MCF 10A (cell line): ENCODE measurements around the gene WDR48. TPM values are rescaled to one million over a fixed set of nuclear protein-coding genes. Genes with fewer than 3 reads are reported as not detected.

Source experiments
- BruUV-seq: library from RNA; stranded (reverse); fragments of 400-500 nt; replicated peaks from 2 replicates; lab custom pipeline; 2021; lab: Mats Ljungman, UMichigan
- CTCF ChIA-PET: fragments of 300-600 bp; sonication (Branson Sonifier 250); formaldehyde crosslinking; extraction: SDS; loops from one replicate; lab custom pipeline; 2021; ENCODE audit warnings: antibody characterized with exemption, inconsistent platforms; lab: Yijun Ruan, JAX
- POLR2A ChIA-PET: fragments of 300-600, 350-650 bp; sonication (Branson Sonifier 250); formaldehyde crosslinking; extraction: SDS; loops from one replicate; lab custom pipeline; 2020; ENCODE audit warnings: antibody characterized with exemption, inconsistent platforms; lab: Yijun Ruan, JAX
- DNase-seq: peaks from one replicate; pipeline ENCODE4 v3.0.0-alpha.2; 2018; ENCODE audit not compliant: unreplicated experiment
- H3K27ac Mint-ChIP-seq: one replicate; pipeline ENCODE4 v1.8.0; 2022; ENCODE audit warnings: mild to moderate bottlenecking, low read depth, mixed read lengths; ENCODE audit not compliant: unreplicated experiment
- H3K27me3 Mint-ChIP-seq: one replicate; pipeline ENCODE4 v1.8.0; 2022; ENCODE audit warnings: mixed read lengths; ENCODE audit not compliant: insufficient read depth, unreplicated experiment
- H3K36me3 Mint-ChIP-seq: one replicate; pipeline ENCODE4 v1.8.0; 2022; ENCODE audit warnings: mild to moderate bottlenecking, moderate library complexity, mixed read lengths; ENCODE audit not compliant: insufficient read depth, unreplicated experiment
- H3K4me1 Mint-ChIP-seq: one replicate; pipeline ENCODE4 v1.8.0; 2022; ENCODE audit warnings: mixed read lengths; ENCODE audit not compliant: insufficient read depth, unreplicated experiment
- H3K4me3 Mint-ChIP-seq: one replicate; pipeline ENCODE4 v1.8.0; 2022; ENCODE audit warnings: mild to moderate bottlenecking, moderate library complexity, mixed read lengths; ENCODE audit not compliant: unreplicated experiment
- H3K9me3 Mint-ChIP-seq: one replicate; pipeline ENCODE4 v1.8.0; 2022; ENCODE audit warnings: mixed read lengths; ENCODE audit not compliant: unreplicated experiment
- intact Hi-C: fragments of 100-400 bp; cut with micrococcal nuclease; formaldehyde crosslinking; loops from 2 replicates; pipeline ENCODE4 v1.14.1; 2022
- total RNA-seq: library from RNA; stranded (reverse); gene quantifications from 2 replicates; pipeline ENCODE4 v1.2.3, GENCODE V29; 2022
- TF ChIP-seq, protein P1 (sequence below): fragments of 200-600 bp; IDR thresholded peaks from one replicate; pipeline ENCODE4 v1.8.0; 2022; ENCODE audit warnings: antibody characterized with exemption, mild to moderate bottlenecking; ENCODE audit not compliant: unreplicated experiment

Gene WDR48
- total RNA-seq, 1 experiment from 2014 or later = 26.0 TPM

GRCh38 chr3:39080026-39080425 lies 28.2 kb downstream of the WDR48 start:
- H3K36me3 Mint-ChIP-seq = peaks cover 48% of the 10 kb centered on the region
- TF ChIP-seq, protein P1, sequence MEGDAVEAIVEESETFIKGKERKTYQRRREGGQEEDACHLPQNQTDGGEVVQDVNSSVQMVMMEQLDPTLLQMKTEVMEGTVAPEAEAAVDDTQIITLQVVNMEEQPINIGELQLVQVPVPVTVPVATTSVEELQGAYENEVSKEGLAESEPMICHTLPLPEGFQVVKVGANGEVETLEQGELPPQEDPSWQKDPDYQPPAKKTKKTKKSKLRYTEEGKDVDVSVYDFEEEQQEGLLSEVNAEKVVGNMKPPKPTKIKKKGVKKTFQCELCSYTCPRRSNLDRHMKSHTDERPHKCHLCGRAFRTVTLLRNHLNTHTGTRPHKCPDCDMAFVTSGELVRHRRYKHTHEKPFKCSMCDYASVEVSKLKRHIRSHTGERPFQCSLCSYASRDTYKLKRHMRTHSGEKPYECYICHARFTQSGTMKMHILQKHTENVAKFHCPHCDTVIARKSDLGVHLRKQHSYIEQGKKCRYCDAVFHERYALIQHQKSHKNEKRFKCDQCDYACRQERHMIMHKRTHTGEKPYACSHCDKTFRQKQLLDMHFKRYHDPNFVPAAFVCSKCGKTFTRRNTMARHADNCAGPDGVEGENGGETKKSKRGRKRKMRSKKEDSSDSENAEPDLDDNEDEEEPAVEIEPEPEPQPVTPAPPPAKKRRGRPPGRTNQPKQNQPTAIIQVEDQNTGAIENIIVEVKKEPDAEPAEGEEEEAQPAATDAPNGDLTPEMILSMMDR = no peak
- no peak overlapping the region for H3K27ac Mint-ChIP-seq
- DNase-seq = no peak
- POLR2A ChIA-PET = no interaction called here
- intact Hi-C loops = no loop called here
- H3K27me3 Mint-ChIP-seq = no peaks in the 10 kb centered on the region
- H3K9me3 Mint-ChIP-seq = no peaks in the 10 kb centered on the region
- no TSS peak for BruUV-seq
- H3K4me3 Mint-ChIP-seq = no peak overlapping the region
- CTCF ChIA-PET = interaction anchor here (0.6 to 1.9 kb wide), 5 partner anchors 12 to 209 kb away, joined by 3 to 10 read pairs (median 4); no protein-coding TSS in a partner anchor
- H3K4me1 Mint-ChIP-seq = no peaks in the 10 kb centered on the region

DNA sequence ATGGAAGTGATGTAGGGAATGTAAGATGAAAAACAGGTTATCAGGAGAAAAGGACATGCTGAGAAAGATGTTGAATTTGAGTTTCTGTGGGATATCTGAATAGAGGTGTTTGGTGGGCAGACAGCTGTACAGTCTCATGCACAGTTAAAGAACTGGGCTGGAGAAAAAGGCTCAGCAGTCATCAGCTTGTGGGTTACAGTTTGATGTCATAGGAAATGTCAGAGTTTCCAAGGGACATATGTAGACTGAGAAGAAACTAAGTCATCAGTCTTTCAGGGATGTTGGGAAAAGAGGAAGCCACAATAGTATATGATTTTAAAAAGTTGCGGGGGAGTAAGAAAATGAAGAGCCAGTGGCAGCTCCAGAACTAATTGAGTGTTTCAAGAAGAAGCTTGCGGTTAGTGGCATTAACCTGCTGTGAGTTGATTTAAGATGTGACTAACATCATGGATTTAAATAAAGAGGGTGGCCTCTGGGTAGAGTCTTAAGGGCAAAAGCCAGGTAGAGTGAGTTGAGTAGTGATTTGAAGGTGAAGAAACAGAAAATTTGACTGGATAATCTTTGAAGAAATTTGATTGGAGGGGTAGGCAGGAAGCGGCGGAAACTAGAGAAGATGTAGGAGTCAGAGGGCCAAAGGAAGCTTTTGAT lies 31.0 kb downstream of the WDR48 start:
- intact Hi-C loops = no loop called here
- ChIA-PET POLR2A (no interaction called here), CTCF (interaction anchor here (0.6 to 0.8 kb wide), 2 partner anchors 113 to 534 kb away, joined by 3 read pairs; no protein-coding TSS in a partner anchor)
- H3K4me1 Mint-ChIP-seq = no peaks in the 10 kb centered on the region
- no peak for DNase-seq
- no peaks in the 10 kb centered on the region for H3K9me3 Mint-ChIP-seq
- no peaks in the 10 kb centered on the region for H3K27me3 Mint-ChIP-seq
- BruUV-seq = no TSS peak
- H3K36me3 Mint-ChIP-seq = peaks cover 42% of the 10 kb centered on the region
- TF ChIP-seq, protein P1 = no peak
- H3K4me3 Mint-ChIP-seq = no peak overlapping the region
- no peak overlapping the region for H3K27ac Mint-ChIP-seq

GRCh38 chr3:39086144-39086543 lies 34.3 kb downstream of the WDR48 start:
- Mint-ChIP-seq H3K27ac (no peak overlapping the region), H3K4me3 (no peak overlapping the region), H3K36me3 (peaks cover 68% of the 10 kb centered on the region), H3K27me3 (no peaks in the 10 kb centered on the region), H3K4me1 (no peaks in the 10 kb centered on the region), H3K9me3 (no peaks in the 10 kb centered on the region)
- ChIA-PET CTCF (interaction anchor here (0.6 kb wide), 2 partner anchors 205 to 689 kb away, joined by 3 read pairs; no protein-coding TSS in a partner anchor), POLR2A (no interaction called here)
- TF ChIP-seq, protein P1 = no peak
- intact Hi-C loops = no loop called here
- no TSS peak for BruUV-seq
- DNase-seq = no peak

- no peak for DNase-seq
- Mint-ChIP-seq H3K4me1 (no peaks in the 10 kb centered on the region), H3K4me3 (no peak overlapping the region), H3K9me3 (no peaks in the 10 kb centered on the region), H3K27ac (no peak overlapping the region), H3K36me3 (peaks cover 82% of the 10 kb centered on the region), H3K27me3 (no peaks in the 10 kb centered on the region)
- intact Hi-C loops = no loop called here
- TF ChIP-seq, protein P1 = no peak
- CTCF ChIA-PET = interaction anchor here (0.7 to 1.4 kb wide), 2 partner anchors 20 to 52 kb away, joined by 3 to 4 read pairs; no protein-coding TSS in a partner anchor
- BruUV-seq = no TSS peak
- POLR2A ChIA-PET = interaction anchor here (0.6 to 0.8 kb wide), 2 partner anchors 84 to 861 kb away, joined by 3 read pairs; no protein-coding TSS in a partner anchor
Measured at GRCh38 chr3:39088456-39088855, 36.6 kb downstream of the WDR48 start.
